ENCODE results near the gene GABRR2. TPM values are rescaled to one million over a fixed set of nuclear protein-coding genes. Genes with fewer than 3 reads are reported as not detected.
A peak's percentile ranks its signal among the peaks of the same experiment; 100 is the strongest.

The GABRR2 gene
- total RNA-seq, 1 donor from 2014 or later, result 0.32 TPM

- H3K4me1 ChIP-seq, result peaks cover 0 to 5% of the 10 kb centered on the region in 2 donors
- no peaks in the 10 kb centered on the region for H3K9me3 ChIP-seq
- H3K27ac ChIP-seq, result no peak overlapping the region
- H3K27me3 ChIP-seq, result no peaks in the 10 kb centered on the region
- H3K4me3 ChIP-seq, result no peak overlapping the region
- intact Hi-C loops (cut with DNase I), result no loop called here
- TF ChIP-seq CTCF (IDR thresholded peaks at IDR 0.05), result no peak
- H3K36me3 ChIP-seq, result no peaks in the 10 kb centered on the region
- no peak for DNase-seq (ENCODE audit: low spot score in 2 of 2)
Observed at GRCh38 chr6:89357390-89357789, 42.3 kb upstream of the GABRR2 start.

- intact Hi-C loops (cut with DNase I), result no loop called here
- no peak overlapping the region for H3K27ac ChIP-seq
Observed at GRCh38 chr6:89356642-89357170, 41.6 kb upstream of the GABRR2 start.

GRCh38 chr6:89355511-89356194 lies 40.6 kb upstream of the GABRR2 start:
- no peaks in the 10 kb centered on the region for H3K36me3 ChIP-seq
- intact Hi-C loops (cut with DNase I), result no loop called here

More at GRCh38 chr6:89356642-89357170, 41.6 kb upstream of the GABRR2 start:
- H3K4me1 ChIP-seq, result peaks cover 0 to 5% of the 10 kb centered on the region in 2 donors
- DNase-seq (ENCODE audit: low spot score in 2 of 2), result no peak
- TF ChIP-seq CTCF (IDR thresholded peaks at IDR 0.05), result no peak
- no peak overlapping the region for H3K4me3 ChIP-seq
- no peaks in the 10 kb centered on the region for H3K9me3 ChIP-seq
- H3K27me3 ChIP-seq, result no peaks in the 10 kb centered on the region
- no peaks in the 10 kb centered on the region for H3K36me3 ChIP-seq

GRCh38 chr6:89353702-89354392 lies 38.7 kb upstream of the GABRR2 start:
- H3K4me3 ChIP-seq, result peak overlapping the region in 1 of 2 donors; percentile 97
- DNase-seq (ENCODE audit: low spot score in 2 of 2), result no peak
- peak overlapping the region in 1 of 2 donors; percentile 99 for H3K27ac ChIP-seq
- H3K9me3 ChIP-seq, result no peaks in the 10 kb centered on the region
- H3K4me1 ChIP-seq, result peaks cover 3 to 19% of the 10 kb centered on the region in 2 donors
- intact Hi-C loops (cut with DNase I), result loop anchor here (5.0 kb wide), 7 partner anchors 57 to 1233 kb away; partner anchors contain the start of genes MAP3K7, PM20D2, PNRC1 and RNGTT
- no peaks in the 10 kb centered on the region for H3K27me3 ChIP-seq
- no peaks in the 10 kb centered on the region for H3K36me3 ChIP-seq
- TF ChIP-seq CTCF (IDR thresholded peaks at IDR 0.05), result no peak

More at GRCh38 chr6:89355511-89356194, 40.6 kb upstream of the GABRR2 start:
- no peak overlapping the region for H3K27ac ChIP-seq
- TF ChIP-seq CTCF (IDR thresholded peaks at IDR 0.05), result no peak
- no peaks in the 10 kb centered on the region for H3K27me3 ChIP-seq
- no peaks in the 10 kb centered on the region for H3K9me3 ChIP-seq
- no peak overlapping the region for H3K4me3 ChIP-seq
- H3K4me1 ChIP-seq, result peaks cover 3 to 10% of the 10 kb centered on the region in 2 donors
- no peak for DNase-seq (ENCODE audit: low spot score in 2 of 2)

GRCh38 chr6:89353118-89353556 lies 38.0 kb upstream of the GABRR2 start:
- Histone ChIP-seq H3K4me1 (peaks cover 3 to 19% of the 10 kb centered on the region in 2 donors), H3K36me3 (no peaks in the 10 kb centered on the region), H3K4me3 (peak overlapping the region; percentile 58 to 97), H3K27me3 (no peaks in the 10 kb centered on the region), H3K9me3 (no peaks in the 10 kb centered on the region), H3K27ac (peak overlapping the region; percentile 99 to 100)
- DNase-seq (ENCODE audit: low spot score in 2 of 2), result peak in 1 of 2 donors; percentile 67
- intact Hi-C loops (cut with DNase I), result loop anchor here (5.0 kb wide), 7 partner anchors 56 to 1234 kb away; partner anchors contain the start of genes MAP3K7, PM20D2, PNRC1 and RNGTT
- no peak for TF ChIP-seq CTCF (IDR thresholded peaks at IDR 0.05)
